ENCODE results near the gene KRTAP10-7.
"Not testable (repeated sequence)": the region's sequence is repeated elsewhere in the genome, so short reads cannot be mapped to it uniquely, and the experiment has no call there.

KRTAP10-7 gene

GRCh38 chr21:44637018-44637850 is 36.8 kb downstream of the KRTAP10-7 start, which contains the start of gene KRTAP10-10:
Gene KRTAP10-10 (plus strand): TSS chr21:44637356. CDS start chr21:44637418, 62 bp downstream.
- no peak within 1 kb of the TSS for H3K27ac ChIP-seq
- TF ChIP-seq ZFX (IDR thresholded peaks at IDR 0.05) (no peak), CTCF (conservative IDR thresholded peaks at IDR 0.05) (no peak)

GRCh38 chr21:44637851-44638348 is 37.5 kb downstream of the KRTAP10-7 start:
- H3K27ac ChIP-seq = not testable (repeated sequence)

GRCh38 chr21:44638506-44639330 is 38.3 kb downstream of the KRTAP10-7 start:
- not testable (repeated sequence) for H3K27ac ChIP-seq

- no peak overlapping the region for H3K27ac ChIP-seq
- no peak for TF ChIP-seq ZFX (IDR thresholded peaks at IDR 0.05)
- no peak for TF ChIP-seq CTCF (conservative IDR thresholded peaks at IDR 0.05)
Measured at GRCh38 chr21:44639331-44639655, 38.9 kb downstream of the KRTAP10-7 start.

GRCh38 chr21:44640761-44641160 is 40.4 kb downstream of the KRTAP10-7 start:
- H3K27ac ChIP-seq = no peak overlapping the region
- no peak for TF ChIP-seq ZFX (IDR thresholded peaks at IDR 0.05)
- TF ChIP-seq CTCF (conservative IDR thresholded peaks at IDR 0.05) = no peak

- H3K27ac ChIP-seq = no peak overlapping the region
- TF ChIP-seq ZFX (IDR thresholded peaks at IDR 0.05) (no peak), CTCF (conservative IDR thresholded peaks at IDR 0.05) (no peak)
Measured at GRCh38 chr21:44643741-44644310, 43.4 kb downstream of the KRTAP10-7 start.

GRCh38 chr21:44644878-44645277 is 44.5 kb downstream of the KRTAP10-7 start:
- TF ChIP-seq ZFX (IDR thresholded peaks at IDR 0.05) (no peak), CTCF (conservative IDR thresholded peaks at IDR 0.05) (no peak)
- H3K27ac ChIP-seq = no peak overlapping the region

GRCh38 chr21:44646366-44647221 is 46.2 kb downstream of the KRTAP10-7 start, which contains the start of gene KRTAP10-11:
Gene KRTAP10-11 (plus strand): TSS chr21:44646414. CDS start chr21:44646459, 45 bp downstream.
- not testable (repeated sequence) for H3K27ac ChIP-seq
